ENCODE results near the gene TBC1D12.
"Not testable (repeated sequence)": the region's sequence is repeated elsewhere in the genome, so short reads cannot be mapped to it uniquely, and the experiment has no call there.

TBC1D12 gene

DNA sequence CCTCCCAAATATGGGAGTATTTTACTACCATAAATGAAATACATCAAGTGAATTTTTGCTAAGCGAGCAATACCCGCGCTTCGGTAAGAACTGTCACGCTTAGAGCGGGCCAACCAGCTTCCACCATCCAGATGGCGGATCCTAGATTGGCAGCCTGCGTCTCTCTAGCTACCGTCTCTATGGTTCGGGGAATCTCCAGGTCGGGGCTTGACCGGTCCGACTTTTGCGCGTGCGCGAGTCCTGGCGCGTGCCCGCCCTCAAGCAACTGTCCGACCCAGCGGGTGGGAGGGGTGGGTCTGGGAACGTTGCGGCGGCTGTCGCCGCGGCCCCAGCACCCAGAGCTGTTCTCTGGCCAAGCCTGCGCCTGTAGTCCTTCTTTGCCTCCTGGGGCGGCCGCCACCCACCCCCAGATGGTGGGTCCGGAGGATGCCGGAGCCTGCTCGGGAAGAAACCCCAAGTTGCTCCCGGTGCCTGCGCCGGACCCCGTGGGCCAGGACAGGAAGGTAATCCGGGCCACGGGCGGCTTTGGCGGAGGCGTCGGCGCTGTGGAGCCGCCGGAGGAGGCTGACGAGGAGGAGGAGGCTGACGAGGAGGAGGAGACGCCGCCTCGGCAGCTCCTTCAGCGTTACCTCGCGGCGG, at the start of gene TBC1D12:
TSS of gene TBC1D12 (plus strand) at position 338 of the 639 bp plus-strand sequence. CDS start at position 411, 73 bp downstream.
- peak; percentile 92 for DNase-seq (ENCODE audit: low spot score)

DNA sequence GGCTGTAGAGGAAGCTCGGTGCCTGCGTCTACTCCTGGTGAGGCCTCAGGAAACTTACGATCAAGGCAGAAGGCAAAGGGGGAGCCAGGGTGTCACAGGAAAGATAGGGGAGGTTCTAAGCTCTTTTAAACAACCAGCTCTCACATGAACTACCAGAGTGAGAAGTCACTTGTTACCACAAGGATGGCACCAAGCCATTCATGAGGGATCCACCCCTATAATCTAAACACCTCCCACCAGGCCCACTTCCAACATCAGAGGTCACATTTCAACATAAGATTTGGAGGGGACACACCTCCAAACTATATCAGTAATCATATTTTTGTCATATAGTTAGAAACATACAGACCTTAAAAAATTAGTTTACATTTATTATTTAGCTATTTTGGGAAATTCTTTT, 49.0 kb upstream of the TBC1D12 start:
- DNase-seq (ENCODE audit: low spot score), result no peak

DNA sequence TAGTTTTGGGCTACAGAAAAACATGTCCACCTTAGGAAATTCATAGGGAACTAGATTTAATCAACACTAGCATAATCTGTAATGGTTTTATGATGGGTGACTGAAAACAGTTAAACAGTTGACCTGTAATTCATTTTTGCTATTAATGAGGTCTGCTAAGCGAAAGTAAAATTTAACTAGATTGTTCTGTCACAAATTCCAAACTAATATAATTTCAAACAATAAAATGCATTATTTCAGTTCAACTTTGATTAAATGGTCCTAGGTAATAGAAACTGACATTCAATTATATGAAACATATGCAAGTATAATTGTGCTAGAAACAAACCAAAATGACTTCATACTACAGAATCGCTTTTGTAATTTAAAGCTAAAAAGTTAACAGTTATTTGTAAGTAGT, 46.5 kb upstream of the TBC1D12 start:
- DNase-seq (ENCODE audit: low spot score), result no peak

DNA sequence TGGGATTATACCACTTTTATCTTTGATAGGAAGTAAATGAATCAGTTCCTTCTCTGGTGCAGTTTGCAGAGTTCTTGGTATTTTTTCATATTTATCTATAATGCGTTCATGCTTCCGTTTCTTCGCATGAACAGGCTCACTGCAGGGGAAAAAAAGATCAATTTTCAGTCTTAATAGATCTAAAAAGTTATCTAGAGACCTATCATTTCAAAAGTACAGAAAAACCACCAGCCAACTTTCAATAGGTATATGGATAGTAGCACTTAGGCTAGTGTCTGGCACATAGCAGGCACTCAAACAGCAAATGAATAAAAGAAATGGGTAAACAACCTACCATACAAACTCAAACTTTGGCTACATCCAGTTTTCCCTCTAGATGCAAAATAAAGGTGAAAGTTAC, 45.1 kb upstream of the TBC1D12 start:
- DNase-seq (ENCODE audit: low spot score), result no peak

DNA sequence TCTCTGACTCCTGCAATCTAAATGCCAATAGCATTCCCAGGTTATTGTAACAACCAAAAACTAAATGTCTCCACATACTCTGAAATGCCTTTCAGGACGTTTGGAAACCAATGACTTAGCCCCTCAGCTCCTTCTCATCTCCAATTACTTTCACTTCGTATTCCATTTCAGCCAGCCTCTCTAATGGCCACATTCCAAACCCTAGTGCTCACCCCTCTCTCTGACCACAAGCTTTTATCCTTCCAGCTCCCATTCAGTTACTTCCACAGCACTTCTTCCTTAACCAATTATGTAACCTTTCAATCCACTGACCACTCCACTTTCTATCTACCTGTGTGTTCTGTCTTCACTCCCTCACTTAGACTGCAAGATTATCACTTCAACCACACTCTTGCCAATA, 43.9 kb upstream of the TBC1D12 start:
- DNase-seq (ENCODE audit: low spot score), result no peak

DNA sequence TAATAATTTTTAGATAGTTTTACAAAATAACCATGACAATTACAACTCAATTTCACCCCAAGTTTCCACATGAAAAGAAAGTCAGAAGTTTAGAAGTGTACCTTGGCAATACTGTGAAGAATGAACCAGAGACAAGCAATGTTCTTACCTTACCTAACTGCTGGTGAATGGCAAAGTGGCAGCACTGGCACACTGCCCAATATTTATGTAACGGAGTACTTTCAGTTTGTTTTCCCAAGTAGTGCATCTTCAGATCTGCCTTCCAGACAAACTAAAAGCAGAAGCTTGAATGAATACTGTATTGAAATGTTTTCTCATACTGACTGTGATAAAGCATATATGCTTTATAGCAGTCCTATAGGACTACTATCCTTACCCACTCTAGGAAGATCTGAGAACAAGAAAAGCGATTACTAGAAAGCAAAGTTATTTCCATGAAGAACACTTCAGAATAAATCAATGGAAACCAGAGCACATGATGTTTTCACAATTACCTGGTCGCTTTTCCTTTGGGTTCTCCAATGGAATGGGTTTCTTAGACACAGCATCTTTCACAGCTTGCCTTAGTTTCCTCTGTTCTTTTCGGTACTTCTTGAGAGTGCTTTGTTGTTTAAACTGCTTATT, 41.1 kb upstream of the TBC1D12 start:
- DNase-seq (ENCODE audit: low spot score), result no peak

DNA sequence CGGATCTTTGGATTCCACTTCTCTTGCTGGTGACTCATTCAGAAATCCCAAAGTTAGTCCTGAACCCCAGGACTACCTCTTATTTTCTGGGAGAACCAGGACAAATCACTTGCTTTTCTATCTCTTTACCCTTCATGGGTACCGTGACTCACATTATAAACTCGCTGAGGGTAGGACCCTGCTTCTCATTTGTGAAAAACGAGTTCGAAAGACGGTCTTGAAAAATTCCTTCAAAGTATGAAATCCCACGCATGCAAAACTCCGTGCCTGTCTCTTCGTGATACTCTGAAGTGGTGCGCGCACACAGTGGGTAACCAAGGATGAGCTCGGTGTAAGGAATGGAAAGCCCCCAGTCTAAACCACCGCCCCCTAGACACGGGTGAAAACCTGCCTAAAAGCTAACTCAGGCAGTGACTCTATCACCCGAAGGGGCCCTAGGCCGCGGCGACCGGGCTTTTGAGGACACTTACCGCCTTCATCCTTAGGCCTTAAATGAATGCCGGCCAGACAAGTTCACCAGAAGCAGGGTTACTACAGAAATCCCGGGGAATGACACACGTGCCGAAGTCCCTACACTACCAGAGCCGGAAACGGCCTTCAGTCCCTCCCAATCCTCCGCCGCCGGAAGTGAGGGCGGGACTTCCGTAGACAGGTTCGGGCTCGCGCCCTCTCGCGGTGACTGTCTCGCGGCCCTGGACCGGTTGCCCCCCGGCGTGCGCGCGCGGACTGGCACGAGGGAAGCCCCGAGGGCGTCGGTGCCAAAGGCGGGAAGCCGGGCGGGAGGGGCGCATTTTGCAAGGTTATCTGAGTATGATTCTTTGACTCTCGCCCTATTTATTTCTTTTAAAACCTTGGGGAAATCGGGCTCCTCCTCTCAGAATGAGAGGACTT, 39.7 kb upstream of the TBC1D12 start, which contains the start of gene NOC3L:
TSS of gene NOC3L (minus strand) at position 580 of the 891 bp plus-strand sequence. CDS start at position 479, 101 bp downstream.
- DNase-seq (ENCODE audit: low spot score), result peak; percentile 81

DNA sequence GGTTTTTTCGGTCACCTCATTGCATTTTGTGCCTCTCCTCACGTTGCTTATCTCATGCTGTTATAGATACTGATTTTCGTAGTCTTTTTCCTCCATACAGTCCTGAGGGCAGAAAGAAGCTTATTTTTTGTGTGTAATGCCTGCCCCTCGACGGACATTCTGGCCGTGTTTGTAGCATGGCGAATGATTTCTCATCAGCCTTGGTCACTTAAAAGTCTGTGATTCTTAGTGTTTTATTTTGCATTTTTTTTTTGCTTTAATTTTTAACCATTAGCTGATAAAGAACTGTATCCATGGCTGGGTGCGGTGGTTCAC, 39.1 kb upstream of the TBC1D12 start:
- no peak for DNase-seq (ENCODE audit: low spot score)

DNA sequence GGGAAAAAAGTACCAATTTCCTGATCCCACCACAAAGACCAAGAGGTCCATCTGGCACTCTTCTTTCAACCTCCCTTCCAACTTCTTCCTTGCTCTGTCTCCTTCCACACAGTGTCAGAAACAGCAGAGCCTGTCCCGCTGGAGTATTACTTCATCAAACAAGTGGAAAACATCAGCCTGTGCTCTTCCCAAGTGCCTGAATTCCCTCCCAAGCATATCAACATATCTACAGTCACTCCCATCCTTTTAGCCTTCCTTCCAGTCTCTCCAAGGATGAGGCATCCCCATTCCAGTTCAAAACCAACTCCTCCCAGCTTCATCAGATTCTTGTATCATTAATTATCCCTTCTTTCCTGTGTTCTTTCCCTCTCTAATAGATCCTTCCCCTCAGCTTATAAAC, 37.9 kb upstream of the TBC1D12 start:
- no peak for DNase-seq (ENCODE audit: low spot score)

DNA sequence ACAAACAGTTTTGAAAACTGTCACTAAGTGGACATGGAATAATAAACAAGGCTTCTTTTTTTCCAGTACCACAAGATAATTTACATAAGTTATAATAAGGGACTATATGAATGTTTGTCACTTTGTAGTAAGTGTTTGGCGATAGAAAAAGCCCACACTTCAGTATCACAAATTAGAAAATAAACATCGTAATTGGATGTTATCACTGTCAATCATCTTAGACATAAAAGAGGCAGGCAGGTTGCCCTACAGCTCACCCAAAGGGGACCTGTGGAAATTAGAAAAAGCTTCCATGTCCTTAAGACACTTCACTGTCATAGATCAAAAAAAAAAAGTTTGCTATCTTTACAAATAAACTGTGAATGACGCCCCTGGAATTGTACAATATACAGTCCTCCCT, 36.0 kb upstream of the TBC1D12 start:
- DNase-seq (ENCODE audit: low spot score), result no peak

DNA sequence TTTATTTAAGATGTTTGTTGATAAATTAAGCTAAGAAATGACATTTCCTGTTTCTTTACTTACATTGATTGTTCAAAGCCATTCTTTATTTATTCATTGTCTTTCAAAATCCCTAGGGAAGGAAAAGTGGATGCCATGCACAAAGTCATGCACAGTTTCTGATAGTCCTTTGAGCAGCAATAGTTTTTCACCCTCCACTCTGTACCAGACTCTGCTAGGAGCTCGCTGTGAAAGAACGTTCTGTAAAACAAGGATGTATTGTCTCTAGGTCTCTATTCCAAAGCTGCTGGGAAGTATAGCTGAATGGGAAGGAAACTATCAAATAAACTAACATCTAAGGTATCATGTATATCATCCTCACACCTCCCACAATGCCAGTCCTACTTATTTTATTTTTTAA, 31.8 kb upstream of the TBC1D12 start:
- no peak for DNase-seq (ENCODE audit: low spot score)

DNA sequence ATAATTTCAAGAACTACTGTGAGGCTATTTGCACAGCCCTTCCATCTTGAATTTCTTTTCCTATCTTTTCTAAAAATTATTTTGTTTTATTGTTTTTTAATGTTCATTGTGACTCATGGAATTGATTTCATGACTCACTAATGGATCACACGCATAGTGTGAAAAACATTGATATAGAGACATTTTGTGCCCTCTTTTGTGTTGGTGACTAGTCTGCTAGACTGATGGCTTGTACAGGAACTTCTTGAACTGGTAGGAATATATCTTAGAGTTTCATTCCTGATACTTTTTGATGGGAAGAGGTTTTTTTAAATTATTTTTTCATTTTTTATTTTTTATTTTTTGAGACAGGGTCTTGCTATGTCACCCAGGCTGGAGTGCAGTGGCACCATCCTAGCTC, 27.0 kb upstream of the TBC1D12 start:
- no peak for DNase-seq (ENCODE audit: low spot score)

DNA sequence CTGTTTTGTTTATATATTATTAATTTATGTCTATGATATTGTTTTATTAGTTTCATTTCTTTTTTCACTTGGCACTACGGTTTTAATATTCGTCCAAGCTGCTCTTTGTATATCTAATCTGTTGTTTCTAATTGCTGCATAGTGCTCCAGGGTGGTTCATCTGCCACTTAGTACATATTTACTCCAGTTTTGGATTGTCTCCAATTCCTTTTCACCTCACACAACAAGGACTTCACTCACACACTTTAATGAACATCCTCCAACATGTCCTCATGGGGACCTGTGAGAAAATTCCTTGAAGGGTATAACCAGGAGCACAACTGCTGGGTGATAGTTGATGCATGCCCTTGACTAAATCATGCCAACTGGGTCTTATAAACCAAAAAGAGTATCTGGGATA, 25.5 kb upstream of the TBC1D12 start:
- DNase-seq (ENCODE audit: low spot score), result no peak

DNA sequence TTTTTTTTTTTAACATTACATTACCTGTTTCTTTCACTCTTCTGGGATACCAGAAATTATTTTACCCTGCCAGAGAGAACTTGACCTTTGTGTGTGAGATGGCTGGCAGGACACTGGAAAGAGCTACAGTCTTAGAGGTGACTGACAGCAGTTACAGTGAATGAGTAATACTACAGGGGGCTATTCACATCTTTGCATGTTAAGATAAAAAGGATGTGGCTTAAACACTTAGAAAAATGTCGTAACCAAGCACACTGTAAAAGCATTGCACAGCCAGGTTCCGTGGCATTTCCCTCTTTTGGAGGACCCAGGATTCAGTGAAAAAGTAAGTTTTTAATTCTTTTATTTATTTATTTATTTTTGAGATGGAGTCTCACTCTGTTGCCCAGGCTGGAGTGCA, 18.8 kb upstream of the TBC1D12 start:
- DNase-seq (ENCODE audit: low spot score), result no peak

DNA sequence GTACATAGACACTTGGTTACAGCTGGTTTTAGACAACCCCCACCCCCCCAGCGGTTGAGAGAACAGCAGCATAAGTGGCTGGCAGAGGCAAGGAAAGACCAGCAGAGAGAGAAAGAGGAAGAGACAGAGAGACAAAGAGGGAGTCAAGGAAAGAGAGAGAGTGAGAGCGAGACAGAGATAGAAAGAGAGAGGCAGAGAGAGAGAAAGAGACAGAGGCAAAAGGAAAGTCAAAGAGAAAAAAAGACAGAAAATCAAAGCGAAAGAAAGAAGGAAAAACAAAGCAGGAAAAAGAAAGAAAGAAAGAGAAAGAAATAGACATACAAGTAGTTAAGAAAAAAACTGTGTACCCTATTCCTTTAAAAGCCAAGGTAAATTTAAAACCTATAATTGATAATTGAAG, 16.6 kb upstream of the TBC1D12 start:
- not testable (repeated sequence) for DNase-seq (ENCODE audit: low spot score)

DNA sequence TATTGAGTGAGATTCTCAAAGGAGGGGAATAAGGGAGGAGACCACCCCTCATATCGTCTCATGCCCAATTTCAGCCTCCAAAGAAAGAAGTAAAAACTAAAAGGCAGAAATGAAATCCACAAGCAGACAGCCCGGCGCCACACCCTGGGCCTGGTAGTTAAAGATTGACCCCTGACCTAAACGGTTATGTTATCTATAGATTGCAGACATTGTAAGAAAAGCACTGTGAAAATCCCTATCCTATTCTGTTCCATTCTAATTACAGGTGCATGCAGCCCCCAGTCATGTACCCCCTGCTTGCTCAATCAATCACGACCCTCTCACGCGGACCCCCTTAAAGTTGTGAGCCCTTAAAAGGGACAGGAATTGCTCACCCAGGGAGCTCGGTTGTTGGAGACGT, 10.2 kb upstream of the TBC1D12 start:
- not testable (repeated sequence) for DNase-seq (ENCODE audit: low spot score)

DNA sequence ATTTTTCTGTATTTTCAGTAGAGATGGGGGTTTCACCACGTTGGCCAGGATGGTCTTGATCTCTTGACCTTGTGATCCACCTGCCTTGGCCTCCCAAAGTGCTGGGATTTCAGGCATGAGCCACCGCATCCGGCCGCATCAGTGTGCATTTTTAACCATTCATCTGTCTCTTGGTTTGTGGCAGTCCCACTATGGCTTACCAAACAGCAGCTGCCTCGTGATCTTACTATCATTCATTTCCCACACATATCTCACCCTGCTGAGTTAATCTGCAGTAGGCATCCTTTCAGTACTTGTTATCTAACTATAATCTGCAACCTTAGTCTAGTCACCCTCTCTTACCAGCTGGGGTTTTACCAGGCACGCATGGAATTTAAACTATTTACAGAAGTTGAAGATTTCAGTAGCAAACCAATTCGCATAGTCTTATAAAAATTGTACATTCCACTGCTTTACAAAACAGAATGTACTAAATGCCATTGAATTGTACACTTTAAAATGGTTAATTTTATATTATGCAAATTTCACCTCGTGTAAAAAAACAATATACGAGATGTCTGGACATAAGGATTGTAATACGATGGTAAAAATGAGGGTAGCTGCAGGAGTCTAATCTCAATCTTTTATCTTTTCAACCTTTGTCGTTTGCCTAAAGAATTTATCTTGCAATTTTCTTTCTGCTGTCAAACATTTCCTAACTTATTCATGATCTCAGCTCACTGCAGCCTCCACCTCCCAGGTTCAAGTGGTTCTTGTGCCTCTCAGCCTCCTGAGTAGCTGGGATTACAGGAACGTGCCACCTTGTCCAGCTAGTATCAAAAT, 4.6 kb upstream of the TBC1D12 start:
- no peak for DNase-seq (ENCODE audit: low spot score)

DNA sequence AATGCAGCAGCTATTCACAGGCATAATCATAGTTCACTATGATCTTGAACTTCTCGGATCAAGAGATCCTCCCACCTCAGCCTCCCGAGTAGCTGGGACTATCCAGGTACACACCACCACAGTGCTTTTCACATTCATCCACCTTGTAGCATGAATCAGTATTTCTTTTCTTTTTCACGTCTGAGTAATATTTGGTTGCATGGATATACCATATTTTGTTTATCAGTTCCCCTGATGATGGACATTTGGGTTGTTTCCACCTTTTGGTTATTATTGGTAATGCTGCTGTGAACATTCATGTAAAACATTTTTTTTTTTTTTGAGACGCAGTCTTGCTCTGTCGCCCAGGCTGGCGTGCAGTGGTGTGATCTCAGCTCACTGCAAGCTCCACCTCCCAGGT, 3.6 kb upstream of the TBC1D12 start:
- DNase-seq (ENCODE audit: low spot score), result no peak

DNA sequence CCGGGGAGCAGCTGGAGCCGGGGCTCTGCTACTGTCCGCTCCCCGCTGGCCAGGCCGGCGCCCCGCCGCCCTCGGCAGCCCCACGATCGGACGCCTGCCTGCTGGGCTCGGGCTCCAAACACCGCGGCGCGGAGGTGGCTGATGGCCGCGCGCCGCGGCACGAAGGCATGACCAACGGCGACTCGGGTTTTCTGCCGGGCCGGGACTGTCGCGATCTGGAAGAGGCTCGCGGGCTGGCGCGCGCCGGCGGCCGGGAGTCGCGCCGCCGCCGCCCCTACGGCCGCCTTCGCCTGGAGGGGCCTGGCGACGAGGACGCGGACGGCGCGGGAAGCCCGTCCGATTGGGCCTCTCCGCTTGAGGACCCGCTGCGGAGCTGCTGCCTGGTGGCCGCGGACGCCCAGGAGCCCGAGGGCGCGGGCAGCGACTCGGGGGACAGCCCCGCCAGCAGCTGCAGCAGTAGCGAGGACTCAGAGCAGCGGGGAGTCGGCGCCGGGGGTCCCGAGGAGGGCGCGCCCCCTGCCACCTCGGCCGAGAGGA, 570 bp downstream of the TBC1D12 start:
- peak; percentile 42 for DNase-seq (ENCODE audit: low spot score)

DNA sequence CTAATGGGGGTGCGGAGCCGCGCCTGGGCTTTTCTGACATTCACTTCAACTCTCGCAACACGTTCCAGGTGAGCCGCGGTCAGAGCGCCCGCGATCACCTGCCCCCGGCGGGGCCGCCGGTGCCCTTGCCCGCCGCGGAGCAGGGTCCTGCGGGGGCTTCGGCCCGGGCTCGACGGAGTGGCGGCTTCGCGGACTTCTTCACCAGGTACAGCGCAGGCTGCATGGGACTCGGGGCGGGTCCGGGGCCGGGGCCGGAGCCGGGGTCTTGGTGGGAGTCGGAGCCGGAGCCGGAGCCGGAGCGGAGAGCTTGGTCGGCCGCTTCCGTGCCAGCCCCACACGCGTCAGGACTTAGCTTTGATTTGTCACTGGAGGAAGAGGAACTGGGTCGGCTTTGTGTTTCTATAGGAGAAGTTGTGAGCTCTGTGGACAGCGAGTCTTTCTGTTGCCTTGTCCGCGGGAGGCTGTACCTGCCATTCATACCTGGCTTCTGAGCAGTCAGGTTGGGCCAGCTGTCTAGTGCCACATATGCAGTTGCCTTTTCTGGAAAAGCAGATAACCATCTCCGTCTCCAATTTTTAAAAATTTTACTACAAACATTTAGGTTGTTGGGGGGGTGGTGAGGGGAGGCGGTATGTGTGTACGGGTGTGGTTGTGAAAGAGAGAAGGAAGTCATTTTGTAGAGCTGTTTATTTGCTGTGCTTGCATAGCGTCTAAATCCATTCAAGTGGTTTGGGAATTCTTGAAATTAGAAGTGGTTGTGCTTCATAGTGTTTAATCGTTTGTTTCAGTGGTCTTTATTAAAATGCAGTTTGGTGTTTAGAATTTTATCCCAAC, 1.3 kb downstream of the TBC1D12 start:
- DNase-seq (ENCODE audit: low spot score), result peak; percentile 55

DNA sequence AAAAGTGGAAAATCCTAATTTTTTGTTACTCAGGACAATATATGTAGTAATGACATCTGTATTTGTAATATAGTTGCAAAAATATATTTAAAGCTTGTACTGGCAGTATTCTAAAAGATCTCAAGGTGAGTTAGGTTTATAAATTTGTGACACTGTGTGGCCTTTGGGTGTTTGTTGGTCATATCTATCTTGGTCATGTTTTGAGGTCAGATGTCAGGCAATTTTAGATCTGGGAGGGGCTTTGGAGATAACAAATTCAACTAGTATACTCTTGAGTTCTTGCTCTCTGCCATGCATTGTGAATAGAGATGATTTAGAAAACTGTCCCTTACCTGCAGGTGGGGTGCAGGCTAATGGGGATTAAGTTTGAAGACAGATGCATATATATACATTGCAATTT, 3.1 kb downstream of the TBC1D12 start:
- DNase-seq (ENCODE audit: low spot score), result no peak

All from HuH-7.5 (cell line).